ENCODE measurements around the gene SMC5.

GRCh38 chr9:70315389-70315788, 56.6 kb downstream of the SMC5 start:
- TF ChIP-seq CTCF (IDR thresholded peaks at IDR 0.05) (no peak), POLR2A (IDR thresholded peaks at IDR 0.05) (no peak)
